ENCODE measurements around the gene RB1. TPM values are rescaled to one million over a fixed set of nuclear protein-coding genes. Genes with fewer than 3 reads are reported as not detected.

Gene RB1
- total RNA-seq, 1 experiment from 2014 or later: 36.7 TPM

- no peak overlapping the region for H2AFZ ChIP-seq (ENCODE audit: low read depth, low read length, poor library complexity, severe bottlenecking)
- POLR2A ChIA-PET: no interaction called here
Observed at GRCh38 chr13:48273346-48273745, 30.2 kb upstream of the RB1 start.

More at GRCh38 chr13:48273346-48273745, 30.2 kb upstream of the RB1 start:
- H3K9me2 ChIP-seq (ENCODE audit: insufficient read depth): no peaks in the 10 kb centered on the region
- H3K4me2 ChIP-seq (ENCODE audit: low read length): no peak overlapping the region
- no peaks in the 10 kb centered on the region for H3K9me3 ChIP-seq (ENCODE audit: control insufficient read depth in 1 of 2, insufficient read depth in 1 of 2, low read depth in 1 of 2, low read length in 2 of 2)
- no peaks in the 10 kb centered on the region for H3K79me2 ChIP-seq (ENCODE audit: insufficient read depth, low read length)
- H3K4me3 ChIP-seq (replicated peaks in 1 of 2; ENCODE audit: low read depth in 1 of 2, low read length in 2 of 2): no peak overlapping the region
- H3K9ac ChIP-seq (ENCODE audit: low read length): no peak overlapping the region
- TF ChIP-seq FOSL1 (IDR thresholded peaks at IDR 0.05; ENCODE audit: low read depth) (no peak), EZH2phosphoT487 (IDR thresholded peaks at IDR 0.05; ENCODE audit: borderline replicate concordance) (no peak), CEBPB (IDR thresholded peaks at IDR 0.05; ENCODE audit: low read depth) (no peak), CTCF (IDR thresholded peaks at IDR 0.05 in 2 of 3, conservative IDR thresholded peaks at IDR 0.05 in 1 of 3; ENCODE audit: borderline replicate concordance in 1 of 3, insufficient read depth in 1 of 3, low read depth in 2 of 3, low read length in 2 of 3) (no peak), ELF1 (IDR thresholded peaks at IDR 0.05; ENCODE audit: borderline replicate concordance, low read depth) (no peak), EZH2 (IDR thresholded peaks at IDR 0.05) (no peak), ATF3 (IDR thresholded peaks at IDR 0.05) (no peak), SRF (IDR thresholded peaks at IDR 0.05; ENCODE audit: low read depth) (no peak), ZFX (IDR thresholded peaks at IDR 0.05) (no peak), CBX3 (IDR thresholded peaks at IDR 0.05; ENCODE audit: low read depth) (no peak), EGR1 (IDR thresholded peaks at IDR 0.05; ENCODE audit: low read depth) (no peak), SP1 (IDR thresholded peaks at IDR 0.05; ENCODE audit: low read depth) (no peak)
- TF ChIP-seq, protein P1, sequence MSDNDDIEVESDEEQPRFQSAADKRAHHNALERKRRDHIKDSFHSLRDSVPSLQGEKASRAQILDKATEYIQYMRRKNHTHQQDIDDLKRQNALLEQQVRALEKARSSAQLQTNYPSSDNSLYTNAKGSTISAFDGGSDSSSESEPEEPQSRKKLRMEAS (IDR thresholded peaks at IDR 0.05): no peak
- TF ChIP-seq, protein P2, sequence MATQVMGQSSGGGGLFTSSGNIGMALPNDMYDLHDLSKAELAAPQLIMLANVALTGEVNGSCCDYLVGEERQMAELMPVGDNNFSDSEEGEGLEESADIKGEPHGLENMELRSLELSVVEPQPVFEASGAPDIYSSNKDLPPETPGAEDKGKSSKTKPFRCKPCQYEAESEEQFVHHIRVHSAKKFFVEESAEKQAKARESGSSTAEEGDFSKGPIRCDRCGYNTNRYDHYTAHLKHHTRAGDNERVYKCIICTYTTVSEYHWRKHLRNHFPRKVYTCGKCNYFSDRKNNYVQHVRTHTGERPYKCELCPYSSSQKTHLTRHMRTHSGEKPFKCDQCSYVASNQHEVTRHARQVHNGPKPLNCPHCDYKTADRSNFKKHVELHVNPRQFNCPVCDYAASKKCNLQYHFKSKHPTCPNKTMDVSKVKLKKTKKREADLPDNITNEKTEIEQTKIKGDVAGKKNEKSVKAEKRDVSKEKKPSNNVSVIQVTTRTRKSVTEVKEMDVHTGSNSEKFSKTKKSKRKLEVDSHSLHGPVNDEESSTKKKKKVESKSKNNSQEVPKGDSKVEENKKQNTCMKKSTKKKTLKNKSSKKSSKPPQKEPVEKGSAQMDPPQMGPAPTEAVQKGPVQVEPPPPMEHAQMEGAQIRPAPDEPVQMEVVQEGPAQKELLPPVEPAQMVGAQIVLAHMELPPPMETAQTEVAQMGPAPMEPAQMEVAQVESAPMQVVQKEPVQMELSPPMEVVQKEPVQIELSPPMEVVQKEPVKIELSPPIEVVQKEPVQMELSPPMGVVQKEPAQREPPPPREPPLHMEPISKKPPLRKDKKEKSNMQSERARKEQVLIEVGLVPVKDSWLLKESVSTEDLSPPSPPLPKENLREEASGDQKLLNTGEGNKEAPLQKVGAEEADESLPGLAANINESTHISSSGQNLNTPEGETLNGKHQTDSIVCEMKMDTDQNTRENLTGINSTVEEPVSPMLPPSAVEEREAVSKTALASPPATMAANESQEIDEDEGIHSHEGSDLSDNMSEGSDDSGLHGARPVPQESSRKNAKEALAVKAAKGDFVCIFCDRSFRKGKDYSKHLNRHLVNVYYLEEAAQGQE (IDR thresholded peaks at IDR 0.05; ENCODE audit: low read depth): no peak
- H3K36me3 ChIP-seq (ENCODE audit: control insufficient read depth in 1 of 2, insufficient read depth in 2 of 2, low read length in 2 of 2): no peaks in the 10 kb centered on the region
- H3K27me3 ChIP-seq (ENCODE audit: insufficient read depth, low read length): no peaks in the 10 kb centered on the region
- H4K20me1 ChIP-seq (ENCODE audit: insufficient read depth): no peaks in the 10 kb centered on the region
- no TSS peak for BruUV-seq (replicated peaks)
- H3K4me1 ChIP-seq (ENCODE audit: control insufficient read depth in 1 of 2, insufficient read depth in 2 of 2, low read length in 2 of 2): no peaks in the 10 kb centered on the region
- intact Hi-C loops (cut with micrococcal nuclease): no loop called here
- ChIA-PET CTCF (no interaction called here), RAD21 (ENCODE audit: low non-redundant PET in 1 of 2, low total read pairs in 2 of 2, uncharacterized antibody in 2 of 2, unreplicated experiment in 2 of 2) (no interaction called here)
- no peak overlapping the region for H3K27ac ChIP-seq (ENCODE audit: low read depth, low read length)
- DNase-seq (ENCODE audit: low read depth, low spot score) (no peak), ATAC-seq (no peak)
